ENCODE results near the gene VCP. TPM values are rescaled to one million over a fixed set of nuclear protein-coding genes. Genes with fewer than 3 reads are reported as not detected.

The VCP gene
- total and polyA plus RNA-seq, 2 experiments from 2014 or later, result 130 to 408 TPM

- TF ChIP-seq REST (IDR thresholded peaks at IDR 0.05; ENCODE audit: unreplicated experiment), result no peak
- no peak for TF ChIP-seq EZH2phosphoT487 (IDR thresholded peaks at IDR 0.05; ENCODE audit: unreplicated experiment)
- TF ChIP-seq ZNF462 (CRISPR knock-in tag; IDR thresholded peaks at IDR 0.05), result no peak
Observed at GRCh38 chr9:35029241-35029640, 43.2 kb downstream of the VCP start (continued).

- peak overlapping the region; percentile 2; the same call in 1 of the 2 replicates for H3K4me3 ChIP-seq
- peak overlapping the region; percentile 85 for H3K27ac ChIP-seq (ENCODE audit: low read depth)
- peaks cover 24% of the 10 kb centered on the region for H3K4me1 ChIP-seq (ENCODE audit: insufficient read depth)
- peaks cover 24% of the 10 kb centered on the region for H3K4me1 Mint-ChIP-seq
- H3K4me3 Mint-ChIP-seq, result no peak overlapping the region
- no peaks in the 10 kb centered on the region for H3K9me2 ChIP-seq (ENCODE audit: insufficient read depth)
- no peaks in the 10 kb centered on the region for H3K79me2 ChIP-seq (replicated peaks; ENCODE audit: insufficient read depth)
- DNase-seq (ENCODE audit: low spot score) (no peak), ATAC-seq (no peak)
- no peaks in the 10 kb centered on the region for H3K36me3 ChIP-seq (ENCODE audit: insufficient read depth)
- H3K27me3 ChIP-seq (ENCODE audit: insufficient read depth), result no peaks in the 10 kb centered on the region
- peaks cover 51% of the 10 kb centered on the region for H3K9me3 Mint-ChIP-seq
- no peaks in the 10 kb centered on the region for H3F3A ChIP-seq (replicated peaks; ENCODE audit: low read depth)
- peak overlapping the region; percentile 49 for H3K27ac Mint-ChIP-seq
- H3K27me3 Mint-ChIP-seq (ENCODE audit: insufficient read depth, low read depth, poor library complexity), result peaks cover 7% of the 10 kb centered on the region
- H4K20me1 ChIP-seq (replicated peaks; ENCODE audit: insufficient read depth), result no peaks in the 10 kb centered on the region
- no peak overlapping the region for H3K4me2 ChIP-seq
- H2AFZ ChIP-seq, result no peak overlapping the region
- H3K36me3 Mint-ChIP-seq (ENCODE audit: low read depth), result peaks cover 62% of the 10 kb centered on the region
- TF ChIP-seq EZH2 (IDR thresholded peaks at IDR 0.05; ENCODE audit: low read depth, unreplicated experiment), result no peak
- no peak for TF ChIP-seq ZNF462 (CRISPR knock-in tag; IDR thresholded peaks at IDR 0.05)
- TF ChIP-seq EZH2phosphoT487 (IDR thresholded peaks at IDR 0.05; ENCODE audit: unreplicated experiment), result no peak
- no peak for TF ChIP-seq STAT1 (IDR thresholded peaks at IDR 0.05; ENCODE audit: unreplicated experiment)
- TF ChIP-seq ZNF114 (CRISPR knock-in tag; IDR thresholded peaks at IDR 0.05), result no peak
Observed at GRCh38 chr9:35028341-35028740, 44.1 kb downstream of the VCP start.
